Measurements from ENCODE around the gene ANKRD13A.

DNA sequence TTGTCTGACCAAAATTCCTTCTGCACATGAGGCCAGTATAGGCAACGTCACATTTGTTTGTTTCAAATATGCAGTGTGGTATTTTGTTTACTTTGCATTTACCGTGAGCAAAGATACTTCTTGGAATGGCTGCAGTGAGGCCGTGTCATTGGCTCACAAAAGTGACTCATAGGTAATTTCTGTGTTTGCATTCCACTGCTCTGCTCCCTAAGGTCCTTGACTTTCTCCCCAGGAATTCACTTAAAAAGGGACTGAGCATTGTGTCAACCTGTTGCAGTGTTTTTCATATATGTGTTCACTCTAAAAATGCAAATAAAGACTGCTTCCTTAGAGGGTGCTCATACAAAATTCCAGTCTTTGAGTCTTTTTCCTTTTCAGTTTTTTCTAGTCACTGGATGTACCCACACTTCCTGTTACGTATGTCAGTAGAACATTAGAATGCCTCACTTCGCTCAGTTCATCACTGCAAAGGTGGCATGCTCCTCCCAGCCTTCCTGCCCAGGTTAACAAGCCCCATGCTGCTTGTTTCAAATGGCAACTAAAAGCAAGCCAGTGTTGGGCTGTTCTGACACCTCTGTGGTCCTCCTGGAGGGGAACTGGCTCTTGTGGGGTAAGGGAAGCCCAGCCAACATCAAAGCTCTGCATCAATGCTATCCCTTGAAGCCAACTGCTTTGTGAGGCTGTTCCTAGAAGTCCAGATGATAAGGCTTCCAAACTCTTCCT lies 40.0 kb downstream of the ANKRD13A start:
- TF ChIP-seq, protein P1, sequence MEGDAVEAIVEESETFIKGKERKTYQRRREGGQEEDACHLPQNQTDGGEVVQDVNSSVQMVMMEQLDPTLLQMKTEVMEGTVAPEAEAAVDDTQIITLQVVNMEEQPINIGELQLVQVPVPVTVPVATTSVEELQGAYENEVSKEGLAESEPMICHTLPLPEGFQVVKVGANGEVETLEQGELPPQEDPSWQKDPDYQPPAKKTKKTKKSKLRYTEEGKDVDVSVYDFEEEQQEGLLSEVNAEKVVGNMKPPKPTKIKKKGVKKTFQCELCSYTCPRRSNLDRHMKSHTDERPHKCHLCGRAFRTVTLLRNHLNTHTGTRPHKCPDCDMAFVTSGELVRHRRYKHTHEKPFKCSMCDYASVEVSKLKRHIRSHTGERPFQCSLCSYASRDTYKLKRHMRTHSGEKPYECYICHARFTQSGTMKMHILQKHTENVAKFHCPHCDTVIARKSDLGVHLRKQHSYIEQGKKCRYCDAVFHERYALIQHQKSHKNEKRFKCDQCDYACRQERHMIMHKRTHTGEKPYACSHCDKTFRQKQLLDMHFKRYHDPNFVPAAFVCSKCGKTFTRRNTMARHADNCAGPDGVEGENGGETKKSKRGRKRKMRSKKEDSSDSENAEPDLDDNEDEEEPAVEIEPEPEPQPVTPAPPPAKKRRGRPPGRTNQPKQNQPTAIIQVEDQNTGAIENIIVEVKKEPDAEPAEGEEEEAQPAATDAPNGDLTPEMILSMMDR (conservative IDR thresholded peaks at IDR 0.05; ENCODE audit: low read depth, low read length), result no peak
- no peak for TF ChIP-seq EZH2 (IDR thresholded peaks at IDR 0.05; ENCODE audit: low read length, unreplicated experiment)
